ENCODE data around the gene DET1.

Gene DET1

GRCh38 chr15:88546248-88547129 lies at the start of gene DET1:
TSS of gene DET1 (minus strand) at chr15:88546681. CDS start at chr15:88531705, 14,976 bp downstream.
- Histone ChIP-seq H3K4me1 (ENCODE audit: insufficient read depth, low read length, poor library complexity, severe bottlenecking) (peaks cover 4% of the 10 kb centered on the region), H3K4me2 (ENCODE audit: low read depth, low read length, poor library complexity, severe bottlenecking) (peak within 1 kb of the TSS; percentile 83), H3K4me3 (ENCODE audit: low read length, poor library complexity, severe bottlenecking) (peak within 1 kb of the TSS; percentile 84), H3K9me2 (replicated peaks; ENCODE audit: low read depth, low read length) (no peaks in the 10 kb centered on the region), H4K20me1 (ENCODE audit: insufficient read depth, low read length, poor library complexity, severe bottlenecking) (no peaks in the 10 kb centered on the region), H3F3A (ENCODE audit: low read depth) (no peaks in the 10 kb centered on the region), H3K9ac (ENCODE audit: low read depth, low read length, poor library complexity, severe bottlenecking) (peak within 1 kb of the TSS; percentile 57), H3K9me3 (ENCODE audit: insufficient read depth, low read depth, low read length) (no peaks in the 10 kb centered on the region), H3K27me3 (ENCODE audit: insufficient read depth, low read length, poor library complexity, severe bottlenecking) (peaks cover 49% of the 10 kb centered on the region), H3K79me2 (ENCODE audit: insufficient read depth, low read length) (no peaks in the 10 kb centered on the region), H3K36me3 (ENCODE audit: insufficient read depth, low read length) (no peaks in the 10 kb centered on the region), H2AFZ (ENCODE audit: low read length) (peak within 1 kb of the TSS; percentile 88)
- TF ChIP-seq EZH2phosphoT487 (IDR thresholded peaks at IDR 0.05; ENCODE audit: borderline replicate concordance) (no peak), CTCF (conservative IDR thresholded peaks at IDR 0.05; ENCODE audit: low read length) (peak; percentile 76)

- Histone ChIP-seq H3K9me3 (ENCODE audit: insufficient read depth, low read depth, low read length) (no peaks in the 10 kb centered on the region), H3K36me3 (ENCODE audit: insufficient read depth, low read length) (no peaks in the 10 kb centered on the region), H4K20me1 (ENCODE audit: insufficient read depth, low read length, poor library complexity, severe bottlenecking) (no peaks in the 10 kb centered on the region), H3K27me3 (ENCODE audit: insufficient read depth, low read length, poor library complexity, severe bottlenecking) (no peaks in the 10 kb centered on the region), H3K79me2 (ENCODE audit: insufficient read depth, low read length) (no peaks in the 10 kb centered on the region), H3K4me1 (ENCODE audit: insufficient read depth, low read length, poor library complexity, severe bottlenecking) (no peaks in the 10 kb centered on the region), H2AFZ (ENCODE audit: low read length) (no peak overlapping the region), H3K9ac (ENCODE audit: low read depth, low read length, poor library complexity, severe bottlenecking) (no peak overlapping the region), H3F3A (ENCODE audit: low read depth) (no peaks in the 10 kb centered on the region), H3K4me2 (ENCODE audit: low read depth, low read length, poor library complexity, severe bottlenecking) (no peak overlapping the region), H3K4me3 (ENCODE audit: low read length, poor library complexity, severe bottlenecking) (no peak overlapping the region), H3K9me2 (replicated peaks; ENCODE audit: low read depth, low read length) (no peaks in the 10 kb centered on the region)
- TF ChIP-seq CTCF (conservative IDR thresholded peaks at IDR 0.05; ENCODE audit: low read length) (no peak), EZH2phosphoT487 (IDR thresholded peaks at IDR 0.05; ENCODE audit: borderline replicate concordance) (no peak)
Observed at GRCh38 chr15:88591384-88591783, 44.9 kb upstream of the DET1 start.

GRCh38 chr15:88590759-88591158 lies 44.3 kb upstream of the DET1 start:
- Histone ChIP-seq H3F3A (ENCODE audit: low read depth) (no peaks in the 10 kb centered on the region), H4K20me1 (ENCODE audit: insufficient read depth, low read length, poor library complexity, severe bottlenecking) (no peaks in the 10 kb centered on the region), H2AFZ (ENCODE audit: low read length) (no peak overlapping the region), H3K9me2 (replicated peaks; ENCODE audit: low read depth, low read length) (no peaks in the 10 kb centered on the region), H3K79me2 (ENCODE audit: insufficient read depth, low read length) (no peaks in the 10 kb centered on the region), H3K9me3 (ENCODE audit: insufficient read depth, low read depth, low read length) (no peaks in the 10 kb centered on the region), H3K4me3 (ENCODE audit: low read length, poor library complexity, severe bottlenecking) (no peak overlapping the region), H3K4me1 (ENCODE audit: insufficient read depth, low read length, poor library complexity, severe bottlenecking) (no peaks in the 10 kb centered on the region), H3K27me3 (ENCODE audit: insufficient read depth, low read length, poor library complexity, severe bottlenecking) (no peaks in the 10 kb centered on the region), H3K36me3 (ENCODE audit: insufficient read depth, low read length) (no peaks in the 10 kb centered on the region), H3K4me2 (ENCODE audit: low read depth, low read length, poor library complexity, severe bottlenecking) (no peak overlapping the region), H3K9ac (ENCODE audit: low read depth, low read length, poor library complexity, severe bottlenecking) (no peak overlapping the region)
- TF ChIP-seq EZH2phosphoT487 (IDR thresholded peaks at IDR 0.05; ENCODE audit: borderline replicate concordance) (no peak), CTCF (conservative IDR thresholded peaks at IDR 0.05; ENCODE audit: low read length) (no peak)
